ENCODE measurements around the gene KRTAP5-2. TPM values are rescaled to one million over a fixed set of nuclear protein-coding genes. Genes with fewer than 3 reads are reported as not detected.

The KRTAP5-2 gene
- total RNA-seq, 1 donor from 2014 or later = not detected

GRCh38 chr11:1548221-1549070, 49.6 kb downstream of the KRTAP5-2 start:
- no peaks in the 10 kb centered on the region for H3K9me3 Mint-ChIP-seq
- DNase-seq (ENCODE audit: low spot score in 2 of 2, unreplicated experiment in 2 of 2) = no peak
- TF ChIP-seq CTCF (IDR thresholded peaks at IDR 0.05; ENCODE audit: unreplicated experiment) = no peak
- peaks cover 3% of the 10 kb centered on the region for H3K4me1 Mint-ChIP-seq
- no peak overlapping the region for H3K27ac Mint-ChIP-seq
- no peaks in the 10 kb centered on the region for H3K36me3 Mint-ChIP-seq
- H3K27me3 Mint-ChIP-seq (ENCODE audit: low read depth) = peaks cover 70% of the 10 kb centered on the region
- peak overlapping the region; percentile 43 for H3K4me3 Mint-ChIP-seq

- Mint-ChIP-seq H3K27ac (no peak overlapping the region), H3K9me3 (no peaks in the 10 kb centered on the region), H3K4me3 (no peak overlapping the region), H3K36me3 (no peaks in the 10 kb centered on the region), H3K4me1 (peaks cover 3% of the 10 kb centered on the region), H3K27me3 (ENCODE audit: low read depth) (peaks cover 69% of the 10 kb centered on the region)
- DNase-seq (ENCODE audit: low spot score in 2 of 2, unreplicated experiment in 2 of 2) = no peak
- no peak for TF ChIP-seq CTCF (IDR thresholded peaks at IDR 0.05; ENCODE audit: unreplicated experiment)
These were observed 50.5 kb downstream of the KRTAP5-2 start for GRCh38 chr11:1547467-1548098.

Other genes starting within 250 kb of the KRTAP5-2 start
- gene BRSK2, start 208.4 kb downstream of the KRTAP5-2 start, total RNA-seq = 4.6 to 6.8 TPM (median 4.9 TPM) in 3 replicates
- 27.6 to 31.3 TPM (median 28.1 TPM) in 3 replicates for gene MOB2, start 111.5 kb downstream of the KRTAP5-2 start, total RNA-seq
- gene DUSP8, start 26.0 kb downstream of the KRTAP5-2 start, total RNA-seq = 7.8 to 9.1 TPM (median 8.9 TPM) in 3 replicates
- gene KRTAP5-1, start 13.0 kb downstream of the KRTAP5-2 start, total RNA-seq = not detected in 3 replicates
- not detected in 3 replicates for gene KRTAP5-3, start 10.2 kb upstream of the KRTAP5-2 start, total RNA-seq
- gene KRTAP5-4, start 23.8 kb upstream of the KRTAP5-2 start, total RNA-seq = not detected in 3 replicates
- not detected in 3 replicates for gene KRTAP5-5, start 31.5 kb upstream of the KRTAP5-2 start, total RNA-seq
- not detected in 3 replicates for gene KRTAP5-6, start 98.9 kb upstream of the KRTAP5-2 start, total RNA-seq
- gene IFITM10, start 152.3 kb upstream of the KRTAP5-2 start, total RNA-seq = 2.2 to 2.8 TPM (median 2.7 TPM) in 3 replicates
- 139 to 142 TPM (median 140 TPM) in 3 replicates for gene CTSD, start 165.6 kb upstream of the KRTAP5-2 start, total RNA-seq
- gene SYT8, start 236.7 kb upstream of the KRTAP5-2 start, total RNA-seq = 1.2 to 2.1 TPM (median 1.9 TPM) in 3 replicates
- 0.59 to 1.3 TPM in 2 of 3 replicates, not detected in the other for gene TNNI2, start 240.7 kb upstream of the KRTAP5-2 start, total RNA-seq

All from mesothelial cell of epicardium (in vitro differentiated cells).